Caki2 (cell line): ENCODE measurements around the gene ACOT9. TPM values are rescaled to one million over a fixed set of nuclear protein-coding genes. Genes with fewer than 3 reads are reported as not detected.
"Not testable (repeated sequence)": the region's sequence is repeated elsewhere in the genome, so short reads cannot be mapped to it uniquely, and the experiment has no call there.

ENCODE experiments used
- DNase-seq: peaks from one replicate; pipeline ENCODE4 v3.0.0-alpha.2; 2015; ENCODE audit warnings: low read depth
- in situ Hi-C: cut with HindIII; loops from 2 replicates; pipeline ENCODE4 v1.10.0; 2016; ENCODE audit warnings: low sequenced_read_pairs, low pct_unique_long_range_greater_than_20kb, mixed read lengths
- total RNA-seq: library from RNA; depleted of rRNA; stranded (reverse); fragments of >200 nt; shearing (Covaris generic); gene quantifications from 2 replicates; pipeline ENCODE4 v1.2.3, GENCODE V29; 2014; ENCODE audit warnings: low replicate concordance; rRNA removed

The ACOT9 gene
- total RNA-seq, 1 experiment from 2014 or later = 46.0 TPM

DNA sequence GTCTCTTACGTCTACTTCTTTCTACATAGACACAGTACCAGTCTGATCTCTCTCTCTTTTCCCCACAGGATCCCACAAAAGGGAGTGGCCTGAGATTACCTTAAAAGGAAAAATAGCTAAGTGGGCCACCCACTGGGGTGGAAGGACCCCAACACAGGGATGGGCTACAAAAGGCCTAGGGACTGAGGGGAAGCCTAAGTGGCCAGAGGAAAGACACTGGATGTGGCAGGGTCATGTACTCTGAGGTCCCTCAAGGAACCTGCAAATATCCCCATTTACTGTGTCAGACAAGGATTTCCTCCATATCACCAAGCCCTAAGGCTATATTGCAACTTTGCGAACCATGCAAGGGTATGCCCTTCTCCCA is 82.3 kb downstream of the ACOT9 start:
- in situ Hi-C loops = no loop called here
- DNase-seq = no peak

GRCh38 chrX:23660083-23660765 is 82.9 kb downstream of the ACOT9 start:
- in situ Hi-C loops, DNase-seq: not testable (repeated sequence)

DNA sequence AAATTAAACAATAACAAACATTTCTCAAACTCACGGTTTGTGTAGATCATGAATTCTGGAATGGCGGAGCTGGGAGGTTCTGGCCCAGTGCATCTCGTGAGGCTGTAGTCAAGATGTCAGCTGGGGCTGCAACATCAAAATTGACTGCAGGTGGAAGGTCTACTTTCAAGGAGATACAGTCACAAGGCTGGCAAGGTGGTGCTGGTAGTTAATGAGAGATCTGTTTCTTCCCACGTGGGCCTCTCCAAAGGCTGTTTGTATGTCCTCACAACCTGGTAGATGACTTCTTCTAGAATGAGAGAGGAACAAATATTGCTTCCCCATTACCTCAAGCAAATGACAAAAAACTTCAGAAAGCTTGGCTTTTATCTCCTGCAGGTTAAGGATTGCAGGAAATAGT is 83.7 kb downstream of the ACOT9 start:
- in situ Hi-C loops = no loop called here

GRCh38 chrX:23656684-23657083 is 86.4 kb downstream of the ACOT9 start:
- in situ Hi-C loops = no loop called here
- DNase-seq = no peak

More for the DNA sequence above, 83.7 kb downstream of the ACOT9 start:
- DNase-seq = no peak

GRCh38 chrX:23656091-23656490 is 87.0 kb downstream of the ACOT9 start:
- in situ Hi-C loops = no loop called here
- DNase-seq = no peak

Other genes with a start within 250 kb of the ACOT9 start
- 359 and 428 TPM in 2 replicates for gene PRDX4, start 75.8 kb downstream of the ACOT9 start, total RNA-seq
- gene SAT1, start 39.9 kb upstream of the ACOT9 start, total RNA-seq = 34.3 and 49.8 TPM in 2 replicates
- gene APOO, start 164.7 kb upstream of the ACOT9 start, total RNA-seq = 21.3 and 24.8 TPM in 2 replicates
- not detected in 2 replicates for gene CXorf58, start 164.7 kb upstream of the ACOT9 start, total RNA-seq